ENCODE measurements around the gene TBC1D1.

TBC1D1 gene

GRCh38 chr4:37981425-37981824, 90.5 kb downstream of the TBC1D1 start:
- no peak for DNase-seq (ENCODE audit: low read depth)
- TF ChIP-seq CTCF (conservative IDR thresholded peaks at IDR 0.05; ENCODE audit: low read length), result no peak
- H3K4me3 ChIP-seq (ENCODE audit: low read length), result no peak overlapping the region

DNA sequence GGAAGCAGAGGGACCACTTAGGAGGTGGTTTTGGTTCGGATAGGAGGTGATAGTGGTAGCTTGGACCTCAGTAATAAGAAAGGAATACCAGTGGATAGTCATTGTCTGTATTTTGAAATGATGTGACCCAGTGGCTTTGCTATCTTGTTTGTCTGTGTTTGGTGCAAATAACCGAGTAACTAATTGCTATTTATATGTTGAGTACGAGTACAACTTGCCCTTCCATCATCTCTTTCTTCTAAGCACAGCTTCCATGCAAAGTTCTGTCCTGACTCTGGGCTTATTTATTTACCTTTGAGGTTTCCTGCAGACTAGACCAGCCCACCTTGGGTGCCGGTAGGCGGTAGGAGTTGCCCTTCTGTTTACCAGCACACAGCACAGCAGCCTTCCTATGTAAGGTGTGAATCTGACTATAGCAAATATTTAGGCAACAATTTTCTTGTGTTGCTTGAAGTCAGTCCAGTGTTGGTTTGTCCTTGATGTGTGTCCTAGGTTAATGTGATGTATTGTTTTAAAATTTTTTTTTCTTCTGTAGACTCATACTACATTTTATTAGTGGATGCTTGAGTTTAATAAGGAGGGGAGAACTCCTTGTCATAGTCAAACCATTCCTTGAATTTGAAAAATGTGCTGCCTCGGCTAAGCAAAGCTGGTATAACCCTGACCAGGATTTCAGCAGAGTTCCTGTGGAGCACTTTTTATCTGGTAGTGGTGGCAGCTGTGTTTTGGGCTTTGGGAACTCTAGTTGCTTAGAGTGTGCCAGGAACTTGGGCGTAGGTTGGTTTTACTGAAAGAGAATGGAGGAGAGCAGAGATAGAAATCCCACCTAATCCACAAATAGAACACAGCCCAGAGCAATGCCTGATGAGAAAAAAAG, 91.2 kb downstream of the TBC1D1 start:
- peak; percentile 51 for DNase-seq (ENCODE audit: low read depth)
- H3K4me3 ChIP-seq (ENCODE audit: low read length), result no peak overlapping the region
- TF ChIP-seq CTCF (conservative IDR thresholded peaks at IDR 0.05; ENCODE audit: low read length), result no peak

- no peak for TF ChIP-seq CTCF (conservative IDR thresholded peaks at IDR 0.05; ENCODE audit: low read length)
- DNase-seq (ENCODE audit: low read depth), result no peak
- H3K4me3 ChIP-seq (ENCODE audit: low read length), result no peak overlapping the region
Observed at GRCh38 chr4:37982736-37983135, 91.9 kb downstream of the TBC1D1 start.

DNA sequence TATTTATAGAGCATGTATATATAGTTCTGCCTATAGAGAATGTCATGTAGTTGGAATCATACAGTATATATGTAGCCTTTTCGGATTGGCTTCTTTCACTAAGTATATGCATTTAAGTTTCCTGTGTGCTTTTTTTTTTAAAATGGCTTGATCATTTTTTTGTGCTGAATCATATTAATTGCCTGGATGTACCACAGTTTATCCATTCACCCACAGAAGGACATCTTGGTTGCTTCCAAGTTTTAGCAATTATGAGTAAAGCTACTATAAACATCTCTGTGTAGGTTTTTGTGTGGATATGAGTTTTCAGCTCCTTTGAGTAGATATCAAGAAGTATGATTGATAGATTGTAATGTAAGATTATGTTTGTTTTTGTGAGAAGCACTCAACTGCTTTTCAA, 93.1 kb downstream of the TBC1D1 start:
- TF ChIP-seq CTCF (conservative IDR thresholded peaks at IDR 0.05; ENCODE audit: low read length), result no peak
- H3K4me3 ChIP-seq (ENCODE audit: low read length), result no peak overlapping the region
- DNase-seq (ENCODE audit: low read depth), result no peak

DNA sequence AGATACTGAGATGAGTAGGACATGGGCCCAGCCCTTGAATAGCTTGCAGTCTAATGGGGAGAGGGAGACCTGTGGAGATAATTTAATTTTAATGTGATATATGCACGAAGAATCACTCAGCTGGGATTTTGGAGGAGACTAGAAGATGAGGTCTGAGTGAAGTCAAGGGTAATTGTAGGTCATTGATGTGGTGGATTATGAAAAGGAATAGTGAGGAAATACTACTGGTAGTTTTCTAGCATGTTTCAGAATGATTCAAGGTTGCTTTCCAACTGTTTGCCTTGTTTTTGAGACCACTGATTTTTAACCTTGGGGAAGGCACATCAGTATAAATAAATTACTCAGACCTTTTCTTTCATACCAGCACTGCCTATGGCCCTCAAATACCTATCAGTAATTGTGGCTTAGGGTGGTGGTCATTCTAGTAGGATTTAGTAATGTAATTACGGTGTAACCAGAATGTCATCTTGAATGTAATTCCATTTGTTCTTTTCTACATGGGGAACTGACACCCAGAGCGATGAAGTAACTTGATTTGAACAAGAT, 94.9 kb downstream of the TBC1D1 start:
- no peak for TF ChIP-seq CTCF (conservative IDR thresholded peaks at IDR 0.05; ENCODE audit: low read length)
- no peak for DNase-seq (ENCODE audit: low read depth)
- H3K4me3 ChIP-seq (ENCODE audit: low read length), result no peak overlapping the region

GRCh38 chr4:37988670-37989069, 97.8 kb downstream of the TBC1D1 start:
- DNase-seq (ENCODE audit: low read depth), result no peak
- no peak for TF ChIP-seq CTCF (conservative IDR thresholded peaks at IDR 0.05; ENCODE audit: low read length)
- H3K4me3 ChIP-seq (ENCODE audit: low read length), result no peak overlapping the region

Data from AG10803 (cell line).